Hematopoietic multipotent progenitor cell treated with erythropoietin and hydrocortisone succinate and interleukin-3 and kit ligand, for 4 days (in vitro differentiated cells): Measurements from ENCODE around the gene PRR19.
A peak's percentile ranks its signal among the peaks of the same experiment; 100 is the strongest.

ENCODE experiments used
- DNase-seq: peaks from one replicate; pipeline ENCODE4 v3.0.0-alpha.2; 2015

PRR19 gene

DNA sequence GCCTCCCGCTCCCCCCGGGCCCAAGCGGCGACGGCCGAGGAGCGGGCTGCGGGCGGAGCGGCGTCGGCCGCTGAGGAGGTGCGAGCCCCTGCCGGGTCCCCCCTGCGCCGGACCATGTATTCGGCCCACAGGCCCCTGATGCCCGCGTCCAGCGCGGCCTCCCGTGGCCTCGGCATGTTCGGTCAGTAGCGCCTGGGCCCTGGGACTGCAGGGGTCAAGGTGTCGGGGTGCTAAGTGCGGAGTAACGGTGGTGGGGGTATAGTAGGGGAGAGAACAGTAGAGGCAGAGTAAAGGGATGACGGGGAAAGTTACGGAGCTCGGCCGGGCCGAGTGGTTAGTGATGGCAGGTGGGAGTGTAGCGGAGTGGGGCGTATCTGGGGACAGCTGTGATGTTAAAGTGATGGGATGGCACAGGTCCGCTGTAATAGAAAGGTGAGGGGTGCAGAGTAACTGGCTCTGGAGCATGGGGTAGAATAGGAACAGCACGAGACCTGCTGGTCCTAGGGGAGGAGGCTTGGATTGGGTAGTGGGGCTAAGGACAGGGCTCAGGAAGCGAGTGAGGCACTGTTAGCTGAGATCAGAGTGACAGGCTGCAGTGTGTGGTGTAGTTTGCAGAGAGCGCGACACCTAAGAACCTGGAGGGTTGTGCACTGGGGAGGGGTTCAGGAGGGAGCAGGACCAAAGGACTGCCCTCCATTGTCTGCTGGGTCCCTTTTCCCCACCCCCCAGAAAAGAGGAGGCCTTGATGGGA, 17.2 kb upstream of the PRR19 start:
- DNase-seq: peak; percentile 46

DNA sequence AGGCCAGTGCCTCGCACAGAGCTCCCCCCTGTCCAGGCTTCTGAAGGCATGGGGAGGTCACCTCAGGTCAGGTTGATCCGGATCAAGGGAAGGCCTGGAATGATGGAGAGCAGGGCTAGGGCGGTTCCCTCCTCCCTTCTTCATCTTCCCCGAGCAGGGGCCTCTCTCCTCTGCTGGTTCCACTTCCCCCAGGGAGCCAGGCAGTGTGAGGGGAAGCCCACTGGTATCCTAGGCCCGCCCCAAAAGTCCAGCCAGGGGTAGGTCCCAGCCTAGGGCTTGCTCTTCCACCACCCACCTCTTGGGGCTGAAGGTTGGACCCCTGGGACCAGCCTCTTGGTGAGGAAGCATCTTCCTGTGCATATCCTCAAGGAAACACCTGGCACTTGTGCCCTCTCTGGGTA, 16.4 kb upstream of the PRR19 start:
- DNase-seq: peak; percentile 41

DNA sequence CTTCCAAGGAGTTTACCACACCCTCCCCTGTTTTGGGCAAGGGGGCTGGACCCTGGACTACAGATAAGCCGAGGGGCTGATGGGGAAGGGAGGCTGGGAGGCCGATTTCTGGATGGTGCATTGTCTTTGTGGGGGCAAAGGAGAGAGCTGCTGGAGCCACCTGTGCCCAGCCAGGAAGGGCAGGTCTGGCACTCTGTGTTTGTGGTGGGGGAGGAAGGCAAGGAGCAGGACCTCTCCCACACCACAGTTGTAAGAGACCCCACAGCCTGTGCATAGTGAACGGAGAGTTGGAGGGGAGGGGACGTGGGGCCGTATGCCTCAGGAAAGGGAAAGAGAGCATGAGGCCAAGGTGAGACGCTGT, 16.0 kb upstream of the PRR19 start:
- DNase-seq: peak; percentile 38

DNA sequence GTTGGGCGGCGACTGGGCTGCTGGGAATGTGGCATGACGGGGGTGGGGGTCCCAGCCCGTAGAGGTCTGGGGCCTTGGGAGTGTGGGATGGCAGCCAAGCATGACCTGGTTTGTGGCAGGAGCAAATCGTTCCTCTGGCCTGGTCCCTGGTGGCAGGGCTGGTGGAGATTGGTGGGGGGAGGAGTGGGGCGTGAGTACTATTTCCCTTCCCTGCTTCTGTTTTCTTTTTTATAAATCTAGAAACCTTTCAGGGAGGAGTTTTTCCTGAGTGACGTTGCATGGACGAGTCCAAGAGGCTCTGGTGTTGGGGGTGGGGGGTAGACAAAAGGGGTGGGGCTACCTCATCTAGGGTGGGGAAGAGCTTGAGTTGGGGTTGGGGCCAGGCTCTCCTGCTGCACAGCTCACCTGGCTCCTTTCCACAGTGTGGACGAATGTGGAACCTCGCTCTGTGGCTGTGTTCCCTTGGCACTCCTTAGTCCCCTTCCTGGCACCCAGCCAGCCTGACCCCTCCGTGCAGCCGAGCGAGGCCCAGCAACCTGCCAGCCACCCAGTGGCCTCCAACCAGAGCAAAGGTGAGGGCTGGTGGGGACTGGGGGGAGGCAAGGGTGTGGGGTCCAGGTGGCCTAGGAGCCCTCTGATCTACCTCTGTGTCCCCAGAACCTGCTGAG, 15.4 kb upstream of the PRR19 start:
- DNase-seq: peak; percentile 84

DNA sequence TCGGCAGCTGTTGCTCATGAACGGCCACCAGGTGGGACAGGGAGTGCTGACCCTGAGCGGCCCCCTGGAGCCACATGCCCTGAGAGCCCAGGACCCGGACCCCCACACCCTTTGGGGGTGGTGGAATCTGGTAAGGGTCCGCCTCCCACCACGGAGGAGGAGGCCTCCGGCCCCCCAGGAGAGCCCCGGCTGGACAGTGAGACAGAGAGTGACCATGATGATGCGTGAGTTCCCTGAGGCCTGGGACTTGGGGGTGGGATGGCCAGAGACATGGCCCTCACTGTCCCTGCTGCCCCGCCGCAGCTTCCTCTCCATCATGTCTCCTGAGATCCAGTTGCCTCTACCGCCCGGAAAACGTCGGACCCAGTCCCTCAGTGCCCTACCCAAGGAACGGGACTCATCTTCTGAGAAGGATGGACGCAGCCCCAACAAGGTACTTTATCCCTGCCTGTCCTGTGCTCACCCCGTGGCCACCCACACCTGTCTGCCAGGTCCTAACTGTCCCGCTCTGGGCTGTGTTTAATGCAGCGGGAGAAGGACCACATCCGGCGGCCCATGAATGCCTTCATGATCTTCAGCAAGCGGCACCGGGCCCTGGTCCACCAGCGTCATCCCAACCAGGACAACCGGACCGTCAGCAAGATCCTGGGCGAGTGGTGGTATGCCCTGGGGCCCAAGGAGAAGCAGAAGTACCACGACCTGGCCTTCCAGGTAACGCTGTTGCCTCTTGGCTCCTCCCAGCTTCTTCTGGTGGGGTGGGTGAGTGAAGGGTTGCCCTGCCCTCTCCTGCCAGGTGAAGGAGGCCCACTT, 14.7 kb upstream of the PRR19 start:
- DNase-seq: no peak

DNA sequence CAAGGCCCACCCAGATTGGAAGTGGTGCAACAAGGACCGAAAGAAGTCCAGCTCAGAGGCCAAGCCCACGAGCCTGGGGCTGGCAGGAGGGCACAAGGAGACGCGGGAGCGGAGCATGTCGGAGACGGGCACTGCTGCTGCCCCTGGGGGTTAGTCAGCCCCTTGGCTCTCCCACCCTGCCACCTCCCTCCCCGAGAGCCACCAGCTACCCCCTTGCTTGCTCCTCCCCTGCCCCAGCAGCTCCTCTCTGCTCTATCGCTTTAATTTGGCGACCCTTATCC, 14.2 kb upstream of the PRR19 start:
- DNase-seq: no peak

DNA sequence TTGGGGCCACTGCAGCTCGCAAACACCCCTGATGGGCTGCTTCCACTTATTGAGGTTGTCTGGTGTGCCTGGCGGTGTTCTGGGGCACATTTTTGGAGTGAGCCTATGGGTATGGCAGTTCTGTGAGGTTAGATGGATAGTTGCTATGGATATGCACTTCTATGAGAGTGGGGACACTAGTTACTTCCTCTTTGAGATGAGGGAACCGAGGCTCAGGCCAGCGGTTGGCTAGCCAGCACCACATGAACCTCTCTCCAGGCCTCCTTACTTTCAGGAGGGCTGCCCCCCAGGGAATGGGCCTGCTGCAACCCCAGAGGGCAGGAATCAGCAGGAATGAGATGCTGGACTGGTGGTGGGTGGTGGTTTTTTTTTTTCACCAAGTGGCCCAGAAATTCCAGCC, 13.5 kb upstream of the PRR19 start:
- peak; percentile 77 for DNase-seq

DNA sequence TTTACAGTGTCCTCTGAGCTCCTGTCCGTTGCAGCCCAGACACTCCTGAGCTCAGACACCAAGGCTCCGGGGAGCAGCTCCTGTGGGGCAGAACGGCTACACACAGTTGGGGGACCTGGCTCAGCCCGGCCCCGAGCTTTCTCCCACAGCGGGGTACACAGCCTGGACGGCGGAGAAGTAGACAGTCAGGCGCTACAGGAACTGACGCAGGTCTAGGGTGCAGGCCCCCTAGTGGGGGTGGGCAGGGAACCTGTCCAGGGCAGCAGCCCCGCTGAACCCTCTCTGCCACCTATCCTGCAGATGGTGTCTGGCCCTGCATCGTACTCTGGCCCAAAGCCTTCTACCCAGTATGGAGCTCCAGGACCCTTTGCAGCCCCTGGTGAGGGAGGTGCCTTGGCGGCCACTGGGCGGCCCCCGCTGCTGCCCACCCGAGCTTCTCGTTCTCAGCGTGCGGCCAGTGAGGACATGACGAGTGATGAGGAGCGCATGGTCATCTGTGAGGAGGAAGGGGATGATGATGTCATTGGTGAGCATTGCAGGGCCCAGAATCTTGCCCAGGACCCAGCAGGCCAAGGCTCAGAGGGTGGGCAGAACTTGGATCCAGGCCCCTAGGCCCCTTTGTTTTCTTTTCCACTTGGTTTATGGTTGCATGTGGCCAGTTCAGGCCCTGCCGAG, 12.9 kb upstream of the PRR19 start:
- no peak for DNase-seq

DNA sequence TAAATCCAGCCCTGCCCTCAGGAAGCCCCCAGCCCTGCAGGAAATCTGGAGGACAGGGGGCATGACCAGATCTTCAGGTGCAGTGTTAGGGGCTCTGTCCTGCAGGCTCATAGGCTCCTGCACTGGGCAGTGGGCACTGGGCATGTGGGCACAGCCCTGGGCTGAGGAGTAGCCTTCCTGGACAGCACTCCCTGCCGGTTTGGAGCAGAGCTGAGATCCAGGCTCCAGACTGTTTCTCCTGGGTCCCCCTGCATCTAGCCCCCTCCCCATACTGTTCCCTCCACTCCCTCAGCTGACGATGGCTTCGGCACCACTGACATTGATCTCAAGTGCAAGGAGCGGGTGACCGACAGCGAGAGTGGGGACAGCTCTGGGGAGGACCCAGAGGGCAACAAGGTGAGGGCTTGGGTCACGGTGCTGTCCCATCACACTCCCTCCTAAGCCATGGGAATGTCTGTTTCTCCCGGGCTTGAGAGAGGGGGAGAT, 12.3 kb upstream of the PRR19 start:
- no peak for DNase-seq

DNA sequence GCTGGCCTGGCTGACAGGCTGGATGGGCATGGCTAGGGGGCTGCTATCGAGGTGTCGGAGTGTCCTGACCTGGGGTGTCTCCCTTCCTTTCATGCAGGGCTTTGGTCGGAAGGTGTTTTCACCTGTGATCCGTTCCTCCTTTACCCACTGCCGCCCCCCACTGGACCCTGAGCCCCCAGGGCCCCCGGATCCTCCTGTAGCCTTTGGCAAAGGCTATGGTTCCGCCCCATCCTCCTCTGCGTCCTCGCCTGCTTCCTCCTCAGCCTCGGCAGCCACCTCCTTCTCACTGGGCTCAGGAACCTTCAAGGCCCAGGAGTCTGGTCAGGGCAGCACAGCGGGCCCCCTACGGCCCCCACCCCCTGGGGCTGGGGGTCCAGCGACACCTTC, 11.8 kb upstream of the PRR19 start:
- DNase-seq: no peak

DNA sequence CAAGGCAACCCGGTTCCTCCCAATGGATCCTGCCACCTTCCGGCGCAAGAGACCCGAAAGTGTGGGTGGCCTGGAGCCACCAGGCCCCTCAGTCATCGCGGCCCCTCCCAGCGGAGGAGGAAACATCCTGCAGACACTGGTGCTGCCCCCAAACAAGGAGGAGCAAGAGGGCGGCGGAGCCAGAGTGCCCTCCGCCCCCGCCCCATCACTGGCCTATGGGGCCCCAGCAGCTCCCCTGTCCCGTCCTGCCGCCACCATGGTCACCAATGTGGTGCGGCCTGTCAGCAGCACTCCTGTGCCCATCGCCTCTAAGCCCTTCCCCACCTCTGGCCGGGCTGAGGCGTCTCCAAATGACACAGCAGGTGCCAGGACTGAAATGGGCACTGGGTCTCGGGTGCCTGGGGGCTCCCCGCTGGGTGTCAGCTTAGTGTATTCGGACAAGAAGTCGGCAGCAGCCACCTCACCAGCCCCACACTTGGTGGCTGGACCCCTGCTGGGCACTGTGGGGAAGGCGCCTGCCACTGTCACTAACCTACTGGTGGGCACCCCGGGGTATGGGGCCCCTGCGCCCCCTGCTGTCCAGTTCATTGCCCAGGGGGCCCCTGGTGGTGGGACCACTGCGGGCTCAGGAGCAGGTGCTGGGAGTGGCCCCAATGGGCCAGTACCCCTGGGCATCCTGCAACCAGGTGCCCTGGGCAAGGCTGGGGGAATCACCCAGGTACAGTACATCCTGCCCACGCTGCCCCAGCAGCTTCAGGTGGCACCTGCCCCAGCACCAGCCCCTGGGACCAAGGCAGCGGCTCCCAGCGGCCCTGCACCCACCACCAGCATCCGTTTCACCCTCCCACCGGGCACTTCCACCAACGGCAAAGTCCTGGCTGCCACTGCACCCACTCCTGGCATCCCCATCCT, 11.2 kb upstream of the PRR19 start:
- DNase-seq: peak; percentile 88

DNA sequence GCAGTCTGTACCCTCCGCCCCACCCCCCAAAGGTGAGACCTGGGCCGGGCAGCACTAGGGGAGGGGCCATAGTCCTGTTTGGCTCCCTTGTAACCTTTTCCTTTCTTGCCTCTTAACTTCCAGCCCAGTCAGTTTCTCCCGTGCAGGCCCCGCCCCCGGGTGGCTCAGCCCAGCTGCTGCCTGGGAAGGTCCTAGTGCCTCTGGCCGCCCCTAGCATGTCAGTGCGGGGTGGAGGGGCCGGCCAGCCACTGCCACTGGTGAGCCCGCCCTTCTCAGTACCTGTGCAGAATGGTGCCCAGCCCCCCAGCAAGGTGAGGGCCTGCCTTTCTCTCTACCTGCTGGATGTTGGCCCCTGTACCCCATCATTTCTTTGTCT, 10.5 kb upstream of the PRR19 start:
- DNase-seq: no peak

DNA sequence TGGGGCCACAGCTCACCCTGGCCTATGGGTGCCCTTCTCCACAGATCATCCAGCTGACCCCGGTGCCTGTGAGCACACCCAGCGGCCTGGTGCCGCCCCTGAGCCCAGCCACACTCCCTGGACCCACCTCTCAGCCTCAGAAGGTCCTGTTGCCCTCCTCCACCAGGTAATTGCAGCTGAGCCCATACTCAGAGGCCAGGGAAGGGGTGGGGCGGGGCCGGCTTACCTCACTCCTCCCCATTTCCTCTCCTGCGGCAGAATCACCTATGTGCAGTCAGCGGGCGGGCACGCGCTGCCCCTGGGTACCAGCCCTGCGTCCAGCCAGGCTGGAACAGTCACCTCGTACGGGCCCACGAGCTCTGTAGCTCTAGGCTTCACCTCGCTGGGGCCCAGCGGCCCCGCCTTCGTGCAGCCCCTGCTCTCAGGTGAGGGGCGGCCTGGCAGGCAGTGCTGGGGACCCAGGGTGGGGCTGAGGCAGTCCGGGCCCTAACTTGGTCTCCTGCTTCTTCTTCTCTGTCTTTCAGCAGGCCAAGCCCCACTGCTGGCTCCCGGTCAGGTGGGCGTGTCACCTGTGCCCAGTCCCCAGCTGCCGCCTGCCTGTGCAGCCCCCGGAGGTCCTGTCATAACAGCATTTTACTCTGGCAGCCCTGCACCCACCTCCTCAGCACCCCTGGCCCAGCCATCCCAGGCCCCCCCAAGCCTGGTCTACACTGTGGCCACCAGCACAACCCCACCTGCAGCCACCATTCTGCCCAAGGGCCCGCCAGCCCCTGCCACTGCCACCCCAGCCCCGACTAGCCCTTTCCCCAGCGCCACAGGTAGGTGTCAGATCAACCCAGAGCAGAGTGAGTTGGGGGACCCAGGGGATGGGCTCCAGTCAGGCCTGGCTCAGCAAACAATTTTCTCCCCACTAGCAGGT, 9.6 kb upstream of the PRR19 start:
- no peak for DNase-seq

DNA sequence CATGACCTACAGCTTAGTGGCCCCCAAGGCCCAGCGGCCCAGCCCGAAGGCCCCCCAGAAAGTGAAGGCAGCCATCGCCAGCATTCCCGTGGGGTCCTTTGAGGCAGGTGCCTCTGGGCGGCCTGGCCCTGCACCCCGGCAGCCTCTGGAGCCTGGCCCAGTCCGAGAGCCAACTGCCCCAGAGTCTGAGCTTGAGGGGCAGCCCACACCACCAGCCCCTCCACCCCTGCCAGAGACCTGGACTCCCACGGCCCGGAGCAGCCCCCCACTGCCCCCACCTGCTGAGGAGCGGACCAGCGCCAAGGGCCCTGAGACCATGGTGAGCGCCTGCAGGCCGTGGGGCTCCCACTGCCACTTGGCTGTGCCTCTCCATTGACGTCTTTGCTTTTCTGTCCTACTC, 9.0 kb upstream of the PRR19 start:
- no peak for DNase-seq

DNA sequence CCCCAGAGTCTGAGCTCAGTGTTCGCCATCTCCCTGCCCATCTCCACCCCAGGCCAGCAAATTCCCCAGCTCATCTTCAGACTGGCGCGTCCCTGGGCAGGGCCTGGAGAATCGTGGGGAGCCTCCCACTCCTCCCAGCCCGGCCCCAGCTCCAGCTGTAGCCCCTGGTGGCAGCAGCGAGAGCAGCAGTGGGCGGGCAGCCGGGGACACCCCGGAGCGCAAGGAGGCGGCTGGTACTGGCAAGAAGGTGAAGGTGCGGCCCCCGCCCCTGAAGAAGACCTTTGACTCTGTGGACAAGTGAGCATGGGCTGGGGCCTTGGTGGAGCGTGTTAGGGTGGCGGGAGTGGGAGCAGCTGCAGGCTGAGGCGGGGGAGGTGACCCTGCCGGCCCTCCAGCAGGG, 8.4 kb upstream of the PRR19 start:
- DNase-seq: no peak

DNA sequence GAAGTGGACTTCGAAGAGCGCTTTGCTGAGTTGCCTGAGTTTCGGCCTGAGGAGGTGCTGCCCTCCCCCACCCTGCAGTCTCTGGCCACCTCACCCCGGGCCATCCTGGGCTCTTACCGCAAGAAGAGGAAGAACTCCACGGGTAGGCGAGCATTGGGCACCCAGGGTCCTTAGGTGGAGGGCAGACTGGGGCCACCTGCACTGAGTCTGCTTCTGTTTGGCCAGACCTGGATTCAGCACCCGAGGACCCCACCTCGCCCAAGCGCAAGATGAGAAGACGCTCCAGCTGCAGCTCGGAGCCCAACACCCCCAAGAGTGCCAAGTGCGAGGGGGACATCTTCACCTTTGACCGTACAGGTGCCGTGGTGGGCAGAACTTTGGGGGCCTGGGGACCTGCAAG, 8.0 kb upstream of the PRR19 start:
- DNase-seq: no peak

DNA sequence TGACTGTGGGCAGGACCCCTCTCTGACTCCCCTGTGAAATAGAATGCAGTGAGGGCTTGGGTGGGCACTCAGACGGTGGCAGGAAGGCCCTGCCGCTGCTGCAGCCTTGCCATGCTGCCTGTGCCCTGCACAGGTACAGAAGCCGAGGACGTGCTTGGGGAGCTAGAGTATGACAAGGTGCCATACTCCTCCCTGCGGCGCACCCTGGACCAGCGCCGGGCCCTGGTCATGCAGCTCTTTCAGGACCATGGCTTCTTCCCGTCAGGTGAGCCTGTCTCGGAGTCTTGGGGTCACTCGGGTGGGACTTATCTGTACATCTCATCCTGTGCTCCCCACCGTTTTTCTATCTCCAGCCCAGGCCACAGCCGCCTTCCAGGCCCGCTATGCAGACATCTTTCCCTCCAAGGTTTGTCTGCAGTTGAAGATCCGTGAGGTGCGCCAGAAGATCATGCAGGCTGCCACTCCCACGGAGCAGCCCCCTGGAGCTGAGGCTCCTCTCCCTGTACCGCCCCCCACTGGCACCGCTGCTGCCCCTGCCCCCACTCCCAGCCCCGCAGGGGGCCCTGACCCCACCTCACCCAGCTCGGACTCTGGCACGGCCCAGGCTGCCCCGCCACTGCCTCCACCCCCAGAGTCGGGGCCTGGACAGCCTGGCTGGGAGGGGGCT, 7.3 kb upstream of the PRR19 start:
- no peak for DNase-seq

DNA sequence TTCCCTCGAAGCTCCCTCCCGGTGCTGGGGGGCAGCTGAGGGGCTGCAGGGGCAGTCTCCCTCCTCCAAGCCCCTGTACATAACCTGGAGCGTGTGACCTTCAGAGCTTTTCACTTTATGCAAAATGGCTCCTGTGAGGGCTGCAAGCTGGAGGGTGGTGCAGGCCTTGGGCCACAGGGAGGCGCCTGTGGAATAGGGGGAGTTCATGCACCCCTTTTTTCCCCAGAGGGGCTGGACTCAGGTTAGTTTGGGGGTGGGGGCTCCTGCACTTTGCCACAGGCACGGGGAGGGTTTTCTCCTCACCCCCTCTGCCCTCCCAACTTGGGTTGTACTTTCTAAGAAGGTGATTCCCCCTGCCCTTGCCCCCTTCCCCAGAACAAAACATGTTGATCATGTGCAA, 6.6 kb upstream of the PRR19 start:
- DNase-seq: no peak

DNA sequence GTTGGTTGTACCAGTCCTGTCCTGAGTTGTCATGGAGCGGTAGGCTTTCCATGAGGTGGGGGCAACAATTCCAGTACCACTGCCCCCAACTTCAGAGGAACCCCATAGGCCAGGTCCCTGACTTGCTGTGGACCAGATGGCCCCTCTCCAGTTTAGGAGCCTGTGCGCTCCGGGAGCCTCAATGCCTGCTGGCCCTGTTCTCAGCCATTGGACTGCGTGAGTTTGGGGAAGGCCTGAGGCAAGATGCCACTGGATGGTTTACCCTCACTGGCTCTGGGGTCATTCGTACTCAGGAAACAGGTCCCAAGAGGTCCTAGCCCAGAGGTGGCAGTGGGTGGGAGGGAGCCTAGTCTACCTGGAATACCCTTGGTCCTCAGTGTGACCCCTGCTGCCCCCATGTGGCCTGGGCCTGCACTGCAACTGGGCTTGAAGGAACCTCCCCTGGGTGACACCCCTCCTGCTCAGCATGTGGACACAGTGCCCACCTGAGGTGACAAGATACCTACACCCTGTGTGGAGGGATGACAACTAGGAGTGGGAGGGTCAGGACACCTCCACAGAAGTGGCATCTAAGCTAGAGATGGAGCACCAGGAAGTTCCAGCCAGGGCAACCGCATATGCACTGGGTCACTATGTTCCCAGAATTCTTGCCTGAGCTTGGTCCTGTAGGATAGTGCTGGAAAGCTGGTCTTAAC, 6.0 kb upstream of the PRR19 start:
- DNase-seq: peak; percentile 87

DNA sequence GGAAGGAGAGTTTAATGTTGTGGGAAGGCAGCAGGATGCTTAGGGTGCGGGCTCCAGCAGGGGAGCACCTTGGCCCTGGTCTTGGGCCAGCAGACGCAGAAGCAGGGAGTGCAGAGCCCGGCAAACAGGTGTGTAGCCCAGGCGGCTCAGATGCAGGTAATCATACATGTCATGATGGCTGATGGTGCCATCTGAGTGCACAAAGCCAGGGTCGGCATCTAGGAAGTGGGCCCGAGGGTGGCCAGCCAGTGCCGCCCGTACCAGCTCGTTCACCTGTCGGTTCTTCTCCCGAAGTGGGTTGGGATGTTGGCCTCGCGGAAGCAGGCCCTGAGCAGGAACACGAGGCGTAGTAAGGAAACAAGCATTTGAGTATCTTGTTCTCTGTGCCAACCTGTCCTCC, 4.9 kb upstream of the PRR19 start:
- no peak for DNase-seq
